Neural cell (in vitro differentiated cells): ENCODE measurements around the gene PPARG. TPM values are rescaled to one million over a fixed set of nuclear protein-coding genes. Genes with fewer than 3 reads are reported as not detected.

Source experiments
- H2AFZ ChIP-seq: fragments of 200-600, 300-800 bp; sonication (generic), shearing (Covaris generic); 2 replicates; pipeline ENCODE4 v1.6.0; 2014; ENCODE audit warnings: low read depth, mild to moderate bottlenecking, antibody characterized with exemption, low read length, moderate library complexity
- H3F3A ChIP-seq: fragments of 200-600 bp; shearing (Covaris generic); 2 replicates; pipeline ENCODE4 v1.6.1; 2016; ENCODE audit warnings: mild to moderate bottlenecking, moderate library complexity, mixed read lengths, antibody characterized with exemption, low read length; ENCODE audit not compliant: insufficient read depth, poor library complexity, severe bottlenecking
- H3K27ac ChIP-seq: fragments of 200-600, 300-800 bp; sonication (generic), shearing (Covaris generic); 2 replicates; pipeline ENCODE4 v1.5.1; 2014; ENCODE audit warnings: mild to moderate bottlenecking, low read length, moderate library complexity
- H3K27me3 ChIP-seq: fragments of 300-800, 200-600 bp; sonication (generic), shearing (Covaris generic); 2 replicates; pipeline ENCODE4 v1.6.0; 2014; ENCODE audit warnings: mild to moderate bottlenecking, low read depth, low read length, moderate library complexity; ENCODE audit not compliant: insufficient read depth
- H3K36me3 ChIP-seq: fragments of 300-800, 200-600 bp; sonication (generic), shearing (Covaris generic); 2 replicates; pipeline ENCODE4 v1.5.1; 2014; ENCODE audit warnings: mild to moderate bottlenecking, antibody characterized with exemption, low read length, moderate library complexity; ENCODE audit not compliant: insufficient read depth
- H3K4me2 ChIP-seq: fragments of 300-800, 200-600 bp; sonication (generic), shearing (Covaris generic); 2 replicates; pipeline ENCODE4 v1.6.0; 2014; ENCODE audit warnings: mild to moderate bottlenecking, low read length
- H3K4me3 ChIP-seq: fragments of 300-800, 200-600 bp; sonication (generic), shearing (Covaris generic); 2 replicates; pipeline ENCODE4 v1.5.1; 2014; ENCODE audit warnings: mild to moderate bottlenecking, low read length, moderate library complexity
- H3K79me2 ChIP-seq: fragments of 200-600 bp; shearing (Covaris generic); replicated peaks from 2 replicates; pipeline ENCODE4 v1.6.0; 2014; ENCODE audit warnings: mild to moderate bottlenecking, low read length, moderate library complexity; ENCODE audit not compliant: insufficient read depth
- H3K9ac ChIP-seq: fragments of 300-800, 200-600 bp; sonication (generic), shearing (Covaris generic); 2 replicates; pipeline ENCODE4 v1.6.1; 2016; ENCODE audit warnings: mild to moderate bottlenecking, low read length, mixed read lengths
- H3K9me2 ChIP-seq: fragments of 200-600 bp; shearing (Covaris generic); 2 replicates; pipeline ENCODE4 v1.6.1; 2016; ENCODE audit warnings: mild to moderate bottlenecking, low read length, mixed read lengths; ENCODE audit not compliant: insufficient read depth
- H3K9me3 ChIP-seq: fragments of 200-600, 300-800 bp; sonication (generic), shearing (Covaris generic); 2 replicates; pipeline ENCODE4 v1.6.1; 2016; ENCODE audit warnings: mild to moderate bottlenecking, mixed run types, low read length, moderate library complexity, mixed read lengths
- H4K20me1 ChIP-seq: fragments of 200-600 bp; shearing (Covaris generic); 2 replicates; pipeline ENCODE4 v1.6.1; 2016; ENCODE audit warnings: mild to moderate bottlenecking, mixed run types; ENCODE audit not compliant: insufficient read depth
- CTCF ChIP-seq: fragments of 450-650 bp; IDR thresholded peaks from 2 replicates; pipeline ENCODE4 v1.5.1; 2014; ENCODE audit warnings: antibody characterized with exemption, mild to moderate bottlenecking, moderate library complexity; ENCODE audit not compliant: poor library complexity, severe bottlenecking
- EP300 ChIP-seq: fragments of 450-650 bp; conservative IDR thresholded peaks from 2 replicates; pipeline ENCODE4 v1.6.1; 2014; ENCODE audit warnings: antibody characterized with exemption, mild to moderate bottlenecking, moderate library complexity; ENCODE audit not compliant: poor library complexity, severe bottlenecking
- EZH2 ChIP-seq: fragments of 200-600, 300-800 bp; shearing (Covaris generic), sonication (generic); IDR thresholded peaks from 2 replicates; pipeline ENCODE4 v1.6.1; 2014; ENCODE audit warnings: antibody characterized with exemption, low read length, borderline replicate concordance, mild to moderate bottlenecking; ENCODE audit not compliant: insufficient read depth, poor library complexity, severe bottlenecking
- RAD21 ChIP-seq: fragments of 450-650 bp; conservative IDR thresholded peaks from 2 replicates; pipeline ENCODE4 v1.6.1; 2014; ENCODE audit warnings: antibody characterized with exemption, mild to moderate bottlenecking, moderate library complexity
- polyA plus RNA-seq: library from polyadenylated mRNA; depleted of rRNA; stranded (reverse); fragments of >200 nt; gene quantifications from 2 replicates; pipeline ENCODE4 v1.2.3, GENCODE V29; 2014
- TF ChIP-seq, protein P1 (sequence below): IDR thresholded peaks from 2 replicates; pipeline ENCODE4 v1.6.1; 2012; ENCODE audit warnings: borderline replicate concordance

Gene PPARG
- polyA plus RNA-seq, 1 donor from 2014 or later: 0.35 TPM

DNA sequence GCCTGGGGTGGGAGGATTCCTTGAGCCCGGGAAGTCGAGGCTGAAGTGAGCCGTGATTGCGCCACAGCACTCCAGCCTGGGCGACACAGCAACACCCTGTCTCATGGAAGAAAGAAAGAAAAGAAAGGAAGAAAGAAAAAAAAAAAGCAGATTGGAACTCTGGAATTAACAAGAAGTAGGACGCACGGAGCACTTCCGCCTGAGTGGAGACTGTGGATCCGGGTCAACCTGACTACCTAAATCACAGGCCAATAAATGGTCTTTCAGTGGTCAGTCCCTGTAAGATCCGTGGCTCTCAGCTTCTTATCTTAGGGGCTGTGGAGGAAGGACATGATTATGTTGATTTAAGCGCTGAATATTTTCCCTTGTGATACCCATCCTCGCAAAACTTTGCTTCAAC, 2.4 kb upstream of the PPARG start:
- H3K9ac ChIP-seq: no peak overlapping the region
- no peak overlapping the region for H3K27ac ChIP-seq
- H3K27me3 ChIP-seq: peaks cover 55% of the 10 kb centered on the region
- H4K20me1 ChIP-seq: no peaks in the 10 kb centered on the region
- no peaks in the 10 kb centered on the region for H3K36me3 ChIP-seq
- H3F3A ChIP-seq: no peaks in the 10 kb centered on the region
- no peak overlapping the region for H2AFZ ChIP-seq
- TF ChIP-seq EP300 (no peak), EZH2 (no peak)
- no peaks in the 10 kb centered on the region for H3K9me2 ChIP-seq
- no peak overlapping the region for H3K4me3 ChIP-seq
- H3K79me2 ChIP-seq: no peaks in the 10 kb centered on the region
- no peak overlapping the region for H3K4me2 ChIP-seq
- H3K9me3 ChIP-seq: no peaks in the 10 kb centered on the region

DNA sequence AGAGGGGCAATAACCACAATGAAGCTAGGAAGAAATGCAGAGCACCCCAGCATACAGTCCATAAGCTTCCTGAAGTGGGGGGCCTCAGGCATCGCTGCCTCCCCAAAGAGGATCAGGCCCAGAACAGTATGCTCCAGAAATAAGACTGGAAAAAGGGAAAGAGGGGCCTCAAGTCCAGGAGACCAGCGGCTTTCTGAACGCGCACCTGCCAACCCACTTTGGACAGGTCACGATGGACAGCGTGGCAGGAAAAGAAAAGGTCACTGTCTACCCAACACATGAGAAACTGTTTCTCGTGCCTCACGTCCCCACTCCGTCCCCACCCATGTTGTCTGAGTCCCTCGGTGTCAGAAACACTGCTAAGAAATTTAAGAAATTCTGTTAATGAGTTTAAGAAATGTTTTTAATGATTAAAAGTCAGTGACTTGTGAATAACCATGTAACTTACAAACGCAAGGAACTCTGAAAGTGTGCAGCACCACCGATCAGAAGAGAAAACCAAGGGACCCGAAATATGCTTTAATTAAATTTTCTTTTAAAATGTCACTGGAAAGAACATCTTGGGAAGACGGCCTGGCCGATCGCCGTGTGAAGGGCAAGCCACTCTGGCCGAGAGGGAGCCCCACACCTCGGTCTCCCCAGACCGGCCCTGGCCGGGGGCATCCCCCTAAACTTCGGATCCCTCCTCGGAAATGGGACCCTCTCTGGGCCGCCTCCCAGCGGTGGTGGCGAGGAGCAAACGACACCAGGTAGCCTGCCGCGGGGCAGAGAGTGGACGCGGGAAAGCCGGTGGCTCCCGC, 1.7 kb upstream of the PPARG start:
- H2AFZ ChIP-seq: no peak overlapping the region

More for the DNA sequence above, 1.7 kb upstream of the PPARG start:
- H3K36me3 ChIP-seq: no peaks in the 10 kb centered on the region
- no peak overlapping the region for H3K9ac ChIP-seq
- no peak overlapping the region for H3K4me2 ChIP-seq
- no peak for TF ChIP-seq RAD21
- TF ChIP-seq EP300: no peak
- TF ChIP-seq, protein P1, sequence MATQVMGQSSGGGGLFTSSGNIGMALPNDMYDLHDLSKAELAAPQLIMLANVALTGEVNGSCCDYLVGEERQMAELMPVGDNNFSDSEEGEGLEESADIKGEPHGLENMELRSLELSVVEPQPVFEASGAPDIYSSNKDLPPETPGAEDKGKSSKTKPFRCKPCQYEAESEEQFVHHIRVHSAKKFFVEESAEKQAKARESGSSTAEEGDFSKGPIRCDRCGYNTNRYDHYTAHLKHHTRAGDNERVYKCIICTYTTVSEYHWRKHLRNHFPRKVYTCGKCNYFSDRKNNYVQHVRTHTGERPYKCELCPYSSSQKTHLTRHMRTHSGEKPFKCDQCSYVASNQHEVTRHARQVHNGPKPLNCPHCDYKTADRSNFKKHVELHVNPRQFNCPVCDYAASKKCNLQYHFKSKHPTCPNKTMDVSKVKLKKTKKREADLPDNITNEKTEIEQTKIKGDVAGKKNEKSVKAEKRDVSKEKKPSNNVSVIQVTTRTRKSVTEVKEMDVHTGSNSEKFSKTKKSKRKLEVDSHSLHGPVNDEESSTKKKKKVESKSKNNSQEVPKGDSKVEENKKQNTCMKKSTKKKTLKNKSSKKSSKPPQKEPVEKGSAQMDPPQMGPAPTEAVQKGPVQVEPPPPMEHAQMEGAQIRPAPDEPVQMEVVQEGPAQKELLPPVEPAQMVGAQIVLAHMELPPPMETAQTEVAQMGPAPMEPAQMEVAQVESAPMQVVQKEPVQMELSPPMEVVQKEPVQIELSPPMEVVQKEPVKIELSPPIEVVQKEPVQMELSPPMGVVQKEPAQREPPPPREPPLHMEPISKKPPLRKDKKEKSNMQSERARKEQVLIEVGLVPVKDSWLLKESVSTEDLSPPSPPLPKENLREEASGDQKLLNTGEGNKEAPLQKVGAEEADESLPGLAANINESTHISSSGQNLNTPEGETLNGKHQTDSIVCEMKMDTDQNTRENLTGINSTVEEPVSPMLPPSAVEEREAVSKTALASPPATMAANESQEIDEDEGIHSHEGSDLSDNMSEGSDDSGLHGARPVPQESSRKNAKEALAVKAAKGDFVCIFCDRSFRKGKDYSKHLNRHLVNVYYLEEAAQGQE: no peak
- peak; percentile 17 for TF ChIP-seq CTCF
- H3K9me2 ChIP-seq: no peaks in the 10 kb centered on the region
- no peaks in the 10 kb centered on the region for H4K20me1 ChIP-seq
- no peak overlapping the region for H3K27ac ChIP-seq
- peak overlapping the region; percentile 55 for H3K4me3 ChIP-seq
- H3K9me3 ChIP-seq: no peaks in the 10 kb centered on the region
- H3F3A ChIP-seq: no peaks in the 10 kb centered on the region
- H3K79me2 ChIP-seq: no peaks in the 10 kb centered on the region
- H3K27me3 ChIP-seq: peaks cover 55% of the 10 kb centered on the region
